GM12872 (cell line): Measurements from ENCODE around the gene HNRNPUL2.

Experiments
- TF ChIP-seq, protein P1 (sequence below): IDR thresholded peaks from 3 replicates; pipeline ENCODE4 v1.5.1; 2011; ENCODE audit warnings: low read depth, mild to moderate bottlenecking, low read length, moderate library complexity; ENCODE audit not compliant: insufficient read depth

Gene HNRNPUL2

DNA sequence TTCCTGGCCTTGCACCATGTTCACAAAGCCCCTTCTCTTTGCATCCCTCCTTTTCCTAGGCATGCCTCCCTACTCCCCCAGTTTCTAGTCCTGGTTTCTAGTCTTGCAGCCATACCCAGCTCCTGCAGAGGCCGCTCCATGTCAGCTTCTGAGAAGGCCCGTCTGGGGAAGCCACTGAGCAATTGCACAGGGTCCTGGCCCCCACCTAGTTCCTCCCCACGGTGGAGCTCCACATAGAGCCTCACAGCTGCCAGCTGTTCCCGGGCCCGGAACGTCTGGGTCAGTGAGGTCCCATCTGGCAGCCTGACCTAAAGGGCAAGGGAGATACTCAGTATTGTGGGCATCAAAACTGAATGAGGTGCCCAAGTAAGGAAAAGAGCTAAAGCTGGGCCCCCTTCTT lies 50.6 kb downstream of the HNRNPUL2 start:
- TF ChIP-seq, protein P1, sequence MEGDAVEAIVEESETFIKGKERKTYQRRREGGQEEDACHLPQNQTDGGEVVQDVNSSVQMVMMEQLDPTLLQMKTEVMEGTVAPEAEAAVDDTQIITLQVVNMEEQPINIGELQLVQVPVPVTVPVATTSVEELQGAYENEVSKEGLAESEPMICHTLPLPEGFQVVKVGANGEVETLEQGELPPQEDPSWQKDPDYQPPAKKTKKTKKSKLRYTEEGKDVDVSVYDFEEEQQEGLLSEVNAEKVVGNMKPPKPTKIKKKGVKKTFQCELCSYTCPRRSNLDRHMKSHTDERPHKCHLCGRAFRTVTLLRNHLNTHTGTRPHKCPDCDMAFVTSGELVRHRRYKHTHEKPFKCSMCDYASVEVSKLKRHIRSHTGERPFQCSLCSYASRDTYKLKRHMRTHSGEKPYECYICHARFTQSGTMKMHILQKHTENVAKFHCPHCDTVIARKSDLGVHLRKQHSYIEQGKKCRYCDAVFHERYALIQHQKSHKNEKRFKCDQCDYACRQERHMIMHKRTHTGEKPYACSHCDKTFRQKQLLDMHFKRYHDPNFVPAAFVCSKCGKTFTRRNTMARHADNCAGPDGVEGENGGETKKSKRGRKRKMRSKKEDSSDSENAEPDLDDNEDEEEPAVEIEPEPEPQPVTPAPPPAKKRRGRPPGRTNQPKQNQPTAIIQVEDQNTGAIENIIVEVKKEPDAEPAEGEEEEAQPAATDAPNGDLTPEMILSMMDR: no peak

DNA sequence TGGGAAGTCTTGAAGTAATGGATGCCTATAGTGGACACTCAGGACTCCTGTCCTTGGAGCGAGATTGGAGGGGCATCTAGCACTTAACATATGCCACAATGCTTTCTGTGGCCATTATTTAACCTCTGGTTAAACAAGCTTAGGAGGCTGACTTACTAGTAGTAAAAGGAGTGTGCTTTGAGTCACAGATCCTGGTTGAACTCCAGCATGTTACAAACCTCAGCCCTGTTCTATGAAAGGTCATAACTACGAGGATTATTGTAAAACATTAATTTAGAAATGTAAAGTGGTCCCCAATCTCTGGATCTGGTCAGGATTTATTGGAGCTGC lies 54.1 kb downstream of the HNRNPUL2 start:
- TF ChIP-seq, protein P1: no peak

DNA sequence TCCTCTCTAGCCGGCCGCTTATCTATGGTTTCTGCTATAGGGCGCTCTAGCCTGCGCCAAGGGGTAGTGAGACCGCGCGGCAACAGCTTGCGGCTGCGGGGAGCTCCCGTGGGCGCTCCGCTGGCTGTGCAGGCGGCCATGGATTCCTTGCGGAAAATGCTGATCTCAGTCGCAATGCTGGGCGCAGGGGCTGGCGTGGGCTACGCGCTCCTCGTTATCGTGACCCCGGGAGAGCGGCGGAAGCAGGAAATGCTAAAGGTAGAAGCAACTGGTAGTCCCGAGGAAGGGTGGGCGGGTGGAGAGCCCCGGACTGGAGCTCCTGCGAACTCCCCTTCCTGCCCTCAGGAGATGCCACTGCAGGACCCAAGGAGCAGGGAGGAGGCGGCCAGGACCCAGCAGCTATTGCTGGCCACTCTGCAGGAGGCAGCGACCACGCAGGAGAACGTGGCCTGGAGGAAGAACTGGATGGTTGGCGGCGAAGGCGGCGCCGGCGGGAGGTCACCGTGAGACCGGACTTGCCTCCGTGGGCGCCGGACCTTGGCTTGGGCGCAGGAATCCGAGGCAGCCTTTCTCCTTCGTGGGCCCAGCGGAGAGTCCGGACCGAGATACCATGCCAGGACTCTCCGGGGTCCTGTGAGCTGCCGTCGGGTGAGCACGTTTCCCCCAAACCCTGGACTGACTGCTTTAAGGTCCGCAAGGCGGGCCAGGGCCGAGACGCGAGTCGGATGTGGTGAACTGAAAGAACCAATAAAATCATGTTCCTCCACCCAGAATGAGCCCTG lies 55.5 kb downstream of the HNRNPUL2 start, which contains the start of the genes LBHD1 and UQCC3:
Gene LBHD1, minus strand, starts transcription at position 660 of the 782 bp plus-strand sequence. CDS start 2,236 bp downstream, outside the sequence.
Gene UQCC3, plus strand, starts transcription at position 66 of the 782 bp plus-strand sequence. Its CDS starts 73 bp downstream, at position 139.
- TF ChIP-seq, protein P1: no peak

DNA sequence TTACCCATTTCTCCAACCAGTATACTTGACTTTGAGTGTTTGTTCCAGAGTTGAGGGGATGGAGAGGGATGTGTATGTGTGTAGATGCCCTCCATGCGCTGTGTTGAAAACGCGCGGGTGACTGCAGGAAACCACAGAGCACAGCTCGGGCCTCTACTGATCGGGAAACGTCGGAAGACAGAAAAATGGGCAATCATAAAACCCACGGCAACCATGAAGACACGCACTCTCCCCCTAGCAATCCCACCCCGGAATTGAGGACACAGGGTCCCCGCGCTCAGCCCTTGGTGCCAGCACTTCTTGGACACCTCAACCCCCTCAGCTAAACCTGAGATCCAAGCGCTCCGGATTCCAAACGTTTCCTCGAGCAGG lies 56.0 kb downstream of the HNRNPUL2 start:
- TF ChIP-seq, protein P1: no peak

DNA sequence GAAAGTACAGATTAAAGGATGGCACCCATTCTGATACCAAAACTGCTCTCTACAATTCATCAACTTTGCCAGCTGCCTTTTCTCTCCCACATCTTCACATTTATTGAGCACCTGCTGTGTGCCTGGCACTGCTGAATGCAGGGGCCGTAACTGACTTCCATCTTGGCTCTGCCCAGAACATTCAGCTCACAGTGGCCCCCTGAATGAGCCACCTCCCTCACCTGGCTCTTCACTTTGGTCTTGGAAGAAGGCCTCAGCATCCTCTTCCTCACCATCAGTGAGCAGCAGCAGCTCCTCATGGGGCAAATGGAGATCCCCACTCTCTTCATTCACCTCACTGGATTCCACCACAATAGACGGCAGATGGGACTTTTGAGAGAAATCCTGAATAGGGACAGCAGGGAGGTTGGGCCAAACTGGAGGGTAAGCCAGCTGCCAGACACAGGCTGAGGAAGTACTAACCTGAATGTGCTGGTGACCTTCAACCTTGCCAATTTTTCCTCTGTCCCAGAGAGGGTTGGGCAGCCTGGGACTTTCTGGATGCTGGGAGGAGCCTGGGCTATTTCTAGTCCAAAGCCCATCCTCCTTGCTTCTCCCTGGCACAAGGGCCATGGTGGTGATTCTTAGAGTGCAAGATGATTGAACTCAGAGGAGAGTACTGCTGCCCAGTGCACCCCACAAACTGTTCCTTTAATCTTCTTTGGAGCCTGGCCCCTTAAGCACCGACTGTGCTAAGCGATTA lies 57.7 kb downstream of the HNRNPUL2 start:
- TF ChIP-seq, protein P1: no peak

DNA sequence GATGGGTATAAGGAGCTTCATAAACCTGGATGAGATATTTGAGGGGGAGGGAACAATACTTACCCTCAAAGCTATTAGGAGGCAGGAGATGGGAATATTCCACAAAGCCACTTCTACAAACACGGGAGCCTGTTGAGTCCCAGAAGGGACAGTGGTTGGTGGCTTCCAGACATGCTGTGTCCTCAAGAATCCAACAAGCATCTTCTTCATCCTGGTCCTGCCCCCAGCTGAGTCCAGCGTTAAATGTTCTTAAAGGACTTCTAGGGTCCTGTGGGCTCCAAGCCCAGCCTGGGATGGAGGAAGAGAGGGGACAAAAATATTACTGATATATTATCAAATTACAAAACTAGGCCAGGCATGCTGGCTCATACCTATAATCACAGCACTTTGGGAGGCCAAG lies 59.8 kb downstream of the HNRNPUL2 start:
- TF ChIP-seq, protein P1: no peak

DNA sequence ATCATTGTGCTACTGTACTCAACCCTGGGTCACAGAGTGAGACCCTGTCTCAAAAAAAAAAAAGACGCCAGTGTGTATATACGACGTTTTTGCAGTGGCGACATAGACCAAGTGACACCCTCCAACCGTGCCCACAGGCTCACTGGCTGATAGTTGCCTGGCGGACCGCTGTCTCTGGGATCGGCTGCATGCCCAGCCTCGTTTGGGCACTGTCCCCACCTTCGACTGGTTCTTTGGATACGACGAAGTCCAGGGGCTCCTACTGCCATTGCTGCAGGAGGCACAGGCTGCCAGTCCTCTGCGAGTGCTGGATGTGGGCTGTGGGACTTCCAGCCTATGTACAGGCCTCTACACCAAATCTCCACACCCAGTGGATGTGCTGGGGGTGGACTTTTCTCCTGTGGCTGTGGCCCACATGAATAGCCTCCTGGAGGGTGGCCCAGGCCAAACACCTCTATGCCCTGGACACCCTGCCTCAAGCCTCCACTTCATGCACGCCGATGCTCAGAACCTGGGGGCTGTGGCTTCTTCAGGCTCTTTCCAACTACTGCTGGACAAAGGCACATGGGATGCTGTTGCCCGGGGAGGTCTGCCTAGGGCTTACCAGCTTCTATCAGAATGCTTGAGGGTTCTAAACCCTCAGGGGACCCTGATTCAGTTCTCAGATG lies 60.9 kb downstream of the HNRNPUL2 start:
- TF ChIP-seq, protein P1: no peak
